Measurements from ENCODE around the gene CIRBP. TPM values are rescaled to one million over a fixed set of nuclear protein-coding genes. Genes with fewer than 3 reads are reported as not detected.

The CIRBP gene
- total RNA-seq, 4 donors from 2014 or later = 389 to 640 (median 576) TPM

DNA sequence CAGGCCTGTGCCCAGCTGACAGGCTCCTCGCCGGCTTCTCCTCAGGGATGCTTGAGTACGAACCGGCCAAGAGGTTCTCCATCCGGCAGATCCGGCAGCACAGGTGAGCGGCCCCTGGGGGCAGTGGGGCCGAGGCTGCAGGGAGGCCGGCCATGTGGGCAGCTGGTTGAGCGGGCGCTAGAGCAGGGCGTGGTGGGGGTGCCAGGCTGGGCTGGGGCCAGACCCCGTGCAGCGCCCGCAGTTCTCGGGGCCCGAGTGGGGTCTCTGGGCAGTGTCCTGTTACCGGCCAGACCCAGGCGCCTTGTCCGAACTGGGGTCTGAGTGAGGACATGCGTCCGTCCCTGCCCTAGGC lies 47.3 kb upstream of the CIRBP start:
- 74 to 87% methylated on average over 6 to 22 of the region's 22 CpGs for WGBS, 2 donors
- H3K36me3 ChIP-seq = peaks cover 0 to 73% (median 13%) of the 10 kb centered on the region in 3 donors

DNA sequence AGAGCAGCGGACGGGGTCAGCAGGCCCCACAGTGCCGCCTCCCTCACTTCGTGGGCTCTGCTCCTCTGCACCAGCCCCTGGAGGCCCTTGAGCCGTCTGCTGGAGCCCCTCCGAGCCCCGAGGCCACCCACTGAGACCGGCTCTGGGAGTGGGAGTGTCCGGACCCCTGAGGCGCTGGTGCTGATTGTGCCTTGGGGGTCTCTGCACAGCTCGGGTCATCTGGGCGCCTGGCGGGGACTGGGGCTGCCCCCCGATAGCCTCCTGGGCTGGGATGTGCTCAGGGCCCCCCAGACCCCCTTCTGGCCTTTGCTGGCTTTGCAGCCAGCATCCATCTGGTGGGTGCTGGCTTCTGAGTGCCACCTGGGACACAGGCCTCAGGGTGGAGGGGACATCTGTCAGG lies 46.7 kb upstream of the CIRBP start:
- Histone ChIP-seq H3K36me3 (peaks cover 0 to 78% (median 17%) of the 10 kb centered on the region in 3 donors), H3K27ac (peak overlapping the region in 3 of 4 donors; percentile 32 to 93 (median 83))

More for the DNA sequence above, 47.3 kb upstream of the CIRBP start:
- no peak for DNase-seq (ENCODE audit: low spot score in 2 of 2)
- Histone ChIP-seq H3K9me3 (no peaks in the 10 kb centered on the region), H3K4me1 (peaks cover 0 to 78% (median 27%) of the 10 kb centered on the region in 4 donors), H3K27ac (peak overlapping the region in 3 of 4 donors; percentile 32 to 93 (median 83)), H3K27me3 (no peaks in the 10 kb centered on the region), H3K4me3 (no peak overlapping the region)
- TF ChIP-seq, protein P1, sequence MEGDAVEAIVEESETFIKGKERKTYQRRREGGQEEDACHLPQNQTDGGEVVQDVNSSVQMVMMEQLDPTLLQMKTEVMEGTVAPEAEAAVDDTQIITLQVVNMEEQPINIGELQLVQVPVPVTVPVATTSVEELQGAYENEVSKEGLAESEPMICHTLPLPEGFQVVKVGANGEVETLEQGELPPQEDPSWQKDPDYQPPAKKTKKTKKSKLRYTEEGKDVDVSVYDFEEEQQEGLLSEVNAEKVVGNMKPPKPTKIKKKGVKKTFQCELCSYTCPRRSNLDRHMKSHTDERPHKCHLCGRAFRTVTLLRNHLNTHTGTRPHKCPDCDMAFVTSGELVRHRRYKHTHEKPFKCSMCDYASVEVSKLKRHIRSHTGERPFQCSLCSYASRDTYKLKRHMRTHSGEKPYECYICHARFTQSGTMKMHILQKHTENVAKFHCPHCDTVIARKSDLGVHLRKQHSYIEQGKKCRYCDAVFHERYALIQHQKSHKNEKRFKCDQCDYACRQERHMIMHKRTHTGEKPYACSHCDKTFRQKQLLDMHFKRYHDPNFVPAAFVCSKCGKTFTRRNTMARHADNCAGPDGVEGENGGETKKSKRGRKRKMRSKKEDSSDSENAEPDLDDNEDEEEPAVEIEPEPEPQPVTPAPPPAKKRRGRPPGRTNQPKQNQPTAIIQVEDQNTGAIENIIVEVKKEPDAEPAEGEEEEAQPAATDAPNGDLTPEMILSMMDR (IDR thresholded peaks at IDR 0.05) = no peak
- no peak for TF ChIP-seq POLR2A (IDR thresholded peaks at IDR 0.05)
- TF ChIP-seq EP300 (IDR thresholded peaks at IDR 0.05) = no peak

DNA sequence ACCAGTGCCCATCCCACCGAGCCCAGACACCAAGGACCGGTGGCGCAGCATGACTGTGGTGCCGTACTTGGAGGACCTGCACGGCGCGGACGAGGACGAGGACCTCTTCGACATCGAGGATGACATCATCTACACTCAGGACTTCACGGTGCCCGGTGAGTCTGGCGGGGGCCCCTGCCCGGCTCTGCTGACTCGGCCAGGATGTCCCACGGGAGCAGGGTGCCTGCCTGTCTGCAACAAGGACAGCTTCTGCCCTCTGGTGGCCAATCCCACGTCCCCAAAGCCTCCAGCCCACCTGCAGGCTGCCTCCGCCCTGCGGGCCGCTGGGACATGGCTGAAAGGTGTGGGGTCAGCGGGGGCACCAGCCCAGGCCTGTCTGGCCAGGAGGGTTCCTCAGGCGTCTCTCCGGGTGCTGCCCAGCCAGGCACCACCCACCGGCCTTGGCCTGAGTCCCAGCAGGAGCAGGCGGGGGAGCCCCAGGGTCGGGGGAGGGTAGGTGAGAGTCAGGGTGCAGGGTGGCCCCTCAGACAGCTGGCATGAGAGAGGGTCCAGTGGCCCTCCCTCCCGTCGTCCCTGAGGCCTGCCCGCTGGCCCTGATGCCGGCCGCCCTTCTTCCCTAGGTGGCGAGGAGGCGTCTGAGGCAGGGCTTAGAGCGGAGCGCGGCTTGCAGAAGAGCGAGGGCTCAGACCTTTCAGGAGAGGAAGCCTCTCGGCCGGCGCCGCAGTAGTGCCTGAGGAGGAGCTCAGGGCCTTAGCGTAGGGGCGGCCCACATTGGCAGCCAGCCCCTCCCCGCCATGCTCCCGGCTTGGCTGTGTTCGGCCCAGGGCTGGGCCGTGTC lies 45.9 kb upstream of the CIRBP start:
- no peak for DNase-seq (ENCODE audit: low spot score in 2 of 2)
- no peak overlapping the region for H3K4me3 ChIP-seq
- H3K36me3 ChIP-seq = peaks cover 0 to 86% (median 19%) of the 10 kb centered on the region in 3 donors
- H3K4me1 ChIP-seq = peaks cover 0 to 65% (median 14%) of the 10 kb centered on the region in 4 donors
- H3K27me3 ChIP-seq = no peaks in the 10 kb centered on the region
- peak overlapping the region in 2 of 4 donors; percentile 24 to 93 for H3K27ac ChIP-seq
- TF ChIP-seq EP300 (IDR thresholded peaks at IDR 0.05) = no peak
- TF ChIP-seq, protein P1 (IDR thresholded peaks at IDR 0.05) = peak in 1 of 5 experiments; percentile 31
- no peaks in the 10 kb centered on the region for H3K9me3 ChIP-seq
- 69 to 87% methylated on average over 31 to 46 of the region's 48 CpGs for WGBS, 2 donors

More for the DNA sequence above, 46.7 kb upstream of the CIRBP start:
- no peak for TF ChIP-seq POLR2A (IDR thresholded peaks at IDR 0.05)
- H3K4me1 ChIP-seq = peaks cover 0 to 73% (median 23%) of the 10 kb centered on the region in 4 donors
- WGBS, 2 donors = 74 to 78% methylated on average over 7 to 9 of the region's 14 CpGs
- H3K9me3 ChIP-seq = no peaks in the 10 kb centered on the region
- no peak overlapping the region for H3K4me3 ChIP-seq
- no peak for DNase-seq (ENCODE audit: low spot score in 2 of 2)
- H3K27me3 ChIP-seq = no peaks in the 10 kb centered on the region

DNA sequence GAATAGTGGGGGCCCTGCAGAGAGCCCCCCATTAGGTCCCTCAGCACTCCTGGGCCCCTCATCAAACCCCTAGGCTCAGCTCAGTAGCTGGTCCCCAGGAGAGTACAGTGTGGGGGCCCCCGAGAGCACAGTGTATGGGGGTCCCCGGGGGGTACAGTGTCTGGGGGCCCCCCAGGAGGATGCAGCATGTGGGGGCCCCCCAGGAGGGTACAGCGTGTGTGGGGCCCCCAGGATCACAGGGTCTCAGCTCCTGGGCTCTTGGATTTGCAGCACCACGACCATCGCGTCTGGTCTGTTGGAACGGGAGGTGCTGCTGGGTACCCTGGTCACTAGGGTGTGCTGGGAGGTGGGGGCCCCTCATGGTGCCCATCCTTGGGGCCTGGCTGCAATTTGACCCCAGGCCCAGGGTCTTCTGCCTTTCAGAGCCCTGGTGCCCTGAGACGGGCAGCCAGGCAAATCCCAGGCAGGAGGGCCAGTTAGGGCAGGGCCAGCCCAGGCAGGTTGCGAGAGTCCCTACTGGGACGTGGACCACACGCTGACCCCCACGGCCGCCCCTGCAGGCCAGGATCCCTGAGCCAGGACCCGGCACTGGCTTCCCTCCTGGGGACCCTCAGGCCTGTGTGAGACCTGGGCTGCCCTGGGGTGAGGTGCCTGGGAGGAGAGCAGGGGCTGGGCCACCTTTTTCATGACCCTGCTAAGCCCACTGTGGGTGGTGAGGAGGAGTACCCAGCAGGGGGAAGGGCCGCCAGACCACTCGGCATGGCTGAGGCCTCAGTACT lies 44.9 kb upstream of the CIRBP start:
- peak overlapping the region in 1 of 4 donors; percentile 93 for H3K27ac ChIP-seq
- DNase-seq (ENCODE audit: low spot score in 2 of 2) = no peak
- H3K9me3 ChIP-seq = no peaks in the 10 kb centered on the region
- H3K27me3 ChIP-seq = no peaks in the 10 kb centered on the region
- 88 to 94% methylated on average over 7 to 12 of the region's 16 CpGs for WGBS, 2 donors
- peaks cover 0 to 55% (median 12%) of the 10 kb centered on the region in 4 donors for H3K4me1 ChIP-seq
- H3K4me3 ChIP-seq = no peak overlapping the region
- H3K36me3 ChIP-seq = peaks cover 0 to 95% (median 19%) of the 10 kb centered on the region in 3 donors
- no peak for TF ChIP-seq EP300 (IDR thresholded peaks at IDR 0.05)
- TF ChIP-seq POLR2A (IDR thresholded peaks at IDR 0.05) = no peak
- TF ChIP-seq, protein P1 (IDR thresholded peaks at IDR 0.05) = no peak

DNA sequence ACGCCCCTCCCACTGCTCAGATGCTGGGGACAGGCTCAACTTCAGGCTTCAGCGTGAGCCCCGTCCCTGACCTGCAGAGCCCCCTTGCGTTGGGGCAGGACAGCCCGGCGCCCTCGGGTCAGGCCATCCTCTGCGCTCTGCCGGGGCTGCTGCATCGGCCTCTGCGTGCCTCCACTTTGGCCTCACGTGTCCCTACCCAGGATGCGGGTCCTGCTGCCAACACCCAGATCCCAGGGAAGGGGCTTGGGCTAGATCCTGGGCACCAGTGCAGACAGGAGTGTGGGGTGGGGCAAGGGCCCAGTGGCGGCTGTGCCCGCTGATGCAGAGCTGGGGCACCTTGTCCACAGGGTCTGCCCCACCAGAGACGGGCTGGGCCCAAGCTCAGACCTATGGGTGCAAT lies 44.3 kb upstream of the CIRBP start:
- H3K4me1 ChIP-seq = peaks cover 0 to 50% (median 12%) of the 10 kb centered on the region in 4 donors
- no peak overlapping the region for H3K4me3 ChIP-seq
- peak overlapping the region in 1 of 4 donors; percentile 93 for H3K27ac ChIP-seq
- H3K27me3 ChIP-seq = no peaks in the 10 kb centered on the region
- no peak for TF ChIP-seq POLR2A (IDR thresholded peaks at IDR 0.05)
- TF ChIP-seq, protein P1 (IDR thresholded peaks at IDR 0.05) = no peak
- TF ChIP-seq EP300 (IDR thresholded peaks at IDR 0.05) = no peak
- H3K9me3 ChIP-seq = no peaks in the 10 kb centered on the region
- 88 to 94% methylated on average over 5 to 16 of the region's 16 CpGs for WGBS, 2 donors
- no peak for DNase-seq (ENCODE audit: low spot score in 2 of 2)
- peaks cover 0 to 93% (median 19%) of the 10 kb centered on the region in 3 donors for H3K36me3 ChIP-seq
